C4-2B (cell line): ENCODE measurements around the gene BHLHE23.

ENCODE experiments used
- H3K27ac ChIP-seq: fragments of 450-650 bp; 2 replicates; pipeline ENCODE4 v1.5.1; 2017
- ZFX ChIP-seq: fragments of 450-650 bp; IDR thresholded peaks from 2 replicates; pipeline ENCODE4 v1.6.1; 2017
- TF ChIP-seq, protein P1 (sequence below): fragments of 450-650 bp; conservative IDR thresholded peaks from 2 replicates; pipeline ENCODE4 v1.5.1; 2017; ENCODE audit warnings: mild to moderate bottlenecking

Gene BHLHE23

DNA sequence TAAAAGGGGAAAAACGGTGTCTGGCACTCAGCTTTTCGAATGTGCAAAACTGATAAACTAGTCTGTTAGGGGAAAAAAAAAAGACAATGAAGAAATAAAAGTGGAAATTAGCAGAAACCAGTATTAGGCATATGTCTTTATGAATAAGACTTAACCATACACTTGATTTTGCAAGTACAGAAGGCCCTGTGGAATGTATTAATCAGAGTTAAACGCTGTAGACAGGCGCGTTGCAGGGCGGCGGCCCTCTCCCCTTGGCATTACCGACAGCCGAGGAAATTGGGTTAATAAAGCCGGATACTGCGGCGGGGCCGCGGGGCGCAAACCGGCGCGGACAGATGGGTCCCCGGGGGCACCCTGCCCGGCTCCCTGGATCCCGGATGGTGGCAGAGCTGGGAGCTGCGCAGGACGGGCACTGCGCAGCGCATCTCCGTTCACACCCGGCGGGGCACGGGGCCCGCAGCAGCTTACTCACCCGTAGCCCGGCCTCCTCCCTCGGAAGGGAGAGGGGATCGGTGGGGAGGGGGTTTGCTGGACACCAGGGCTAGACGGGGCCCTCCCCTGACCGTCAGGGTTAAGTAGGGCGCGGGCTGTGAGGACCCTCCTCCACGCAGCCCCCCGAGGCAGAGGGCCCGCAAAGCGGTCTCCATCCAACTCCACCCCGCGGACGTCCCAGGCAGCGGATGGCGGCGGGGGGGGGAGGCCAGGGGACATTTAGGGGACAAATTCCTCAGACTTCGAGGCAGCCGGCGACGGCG is 2.0 kb downstream of the BHLHE23 start:
- TF ChIP-seq, protein P1, sequence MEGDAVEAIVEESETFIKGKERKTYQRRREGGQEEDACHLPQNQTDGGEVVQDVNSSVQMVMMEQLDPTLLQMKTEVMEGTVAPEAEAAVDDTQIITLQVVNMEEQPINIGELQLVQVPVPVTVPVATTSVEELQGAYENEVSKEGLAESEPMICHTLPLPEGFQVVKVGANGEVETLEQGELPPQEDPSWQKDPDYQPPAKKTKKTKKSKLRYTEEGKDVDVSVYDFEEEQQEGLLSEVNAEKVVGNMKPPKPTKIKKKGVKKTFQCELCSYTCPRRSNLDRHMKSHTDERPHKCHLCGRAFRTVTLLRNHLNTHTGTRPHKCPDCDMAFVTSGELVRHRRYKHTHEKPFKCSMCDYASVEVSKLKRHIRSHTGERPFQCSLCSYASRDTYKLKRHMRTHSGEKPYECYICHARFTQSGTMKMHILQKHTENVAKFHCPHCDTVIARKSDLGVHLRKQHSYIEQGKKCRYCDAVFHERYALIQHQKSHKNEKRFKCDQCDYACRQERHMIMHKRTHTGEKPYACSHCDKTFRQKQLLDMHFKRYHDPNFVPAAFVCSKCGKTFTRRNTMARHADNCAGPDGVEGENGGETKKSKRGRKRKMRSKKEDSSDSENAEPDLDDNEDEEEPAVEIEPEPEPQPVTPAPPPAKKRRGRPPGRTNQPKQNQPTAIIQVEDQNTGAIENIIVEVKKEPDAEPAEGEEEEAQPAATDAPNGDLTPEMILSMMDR, result no peak
- no peak for TF ChIP-seq ZFX
- H3K27ac ChIP-seq, result no peak overlapping the region

DNA sequence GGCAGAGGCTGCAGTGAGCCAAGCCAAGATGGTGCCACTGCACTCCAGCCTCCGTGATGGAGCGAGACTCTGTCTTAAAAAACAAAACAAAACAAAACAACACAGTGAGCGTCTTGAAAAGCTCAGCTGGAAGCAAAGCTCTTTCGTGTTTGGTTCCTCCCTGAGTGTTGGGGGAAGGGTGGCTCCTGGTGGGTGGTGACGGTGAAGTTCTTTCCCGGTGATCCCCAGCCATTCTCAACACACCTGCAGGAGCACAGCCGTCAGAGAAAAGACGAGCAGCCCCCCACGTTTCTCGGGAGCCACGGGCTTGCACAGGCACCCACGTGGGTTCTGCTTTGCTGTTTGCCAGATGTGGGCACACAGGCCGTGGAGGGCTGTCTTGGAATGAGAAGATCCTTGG is 3.2 kb downstream of the BHLHE23 start:
- TF ChIP-seq, protein P1, result no peak
- no peak for TF ChIP-seq ZFX
- H3K27ac ChIP-seq, result no peak overlapping the region

DNA sequence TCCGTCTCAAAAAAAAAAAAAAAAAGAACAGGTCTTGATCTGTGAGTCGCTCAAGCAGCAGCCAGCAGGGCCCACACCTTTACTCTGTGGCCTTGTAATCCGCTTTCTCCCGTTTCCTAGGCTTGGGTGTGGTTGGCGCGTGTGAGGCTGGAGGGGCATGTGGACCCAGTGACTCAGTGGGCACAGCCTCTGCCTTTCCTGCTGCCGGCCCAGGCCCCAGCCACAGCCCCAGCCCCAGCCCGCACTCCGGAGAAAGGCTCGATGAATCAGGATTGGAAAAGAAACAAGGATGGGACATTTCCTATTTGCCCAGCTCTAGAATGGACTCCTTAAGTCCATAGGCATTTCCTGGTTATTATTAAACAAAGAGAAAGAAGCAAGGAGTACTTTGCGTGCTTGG is 4.3 kb downstream of the BHLHE23 start:
- TF ChIP-seq, protein P1, result no peak
- no peak for TF ChIP-seq ZFX

DNA sequence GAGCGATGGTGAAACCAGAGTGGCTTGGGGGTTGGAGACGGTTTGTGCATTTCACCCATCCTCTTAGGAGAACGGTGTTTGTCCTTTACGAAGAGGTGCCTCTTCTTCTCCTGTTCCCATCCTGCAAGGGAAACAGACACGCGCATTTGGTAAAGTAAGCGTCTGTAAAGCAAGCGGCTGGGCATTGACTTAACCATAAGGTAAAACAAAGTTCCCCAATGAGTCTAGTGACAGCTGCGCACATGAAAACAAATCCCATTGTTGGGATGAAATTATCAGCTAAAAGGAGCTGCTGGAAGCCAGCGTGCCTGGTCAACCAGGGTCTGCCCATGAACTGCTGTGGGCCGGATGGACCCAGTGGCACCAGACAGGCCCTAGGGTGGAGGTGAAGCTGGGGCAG is 5.8 kb downstream of the BHLHE23 start:
- H3K27ac ChIP-seq, result no peak overlapping the region
- TF ChIP-seq, protein P1, result no peak
- TF ChIP-seq ZFX, result no peak

More for the DNA sequence above, 4.3 kb downstream of the BHLHE23 start:
- H3K27ac ChIP-seq, result no peak overlapping the region

DNA sequence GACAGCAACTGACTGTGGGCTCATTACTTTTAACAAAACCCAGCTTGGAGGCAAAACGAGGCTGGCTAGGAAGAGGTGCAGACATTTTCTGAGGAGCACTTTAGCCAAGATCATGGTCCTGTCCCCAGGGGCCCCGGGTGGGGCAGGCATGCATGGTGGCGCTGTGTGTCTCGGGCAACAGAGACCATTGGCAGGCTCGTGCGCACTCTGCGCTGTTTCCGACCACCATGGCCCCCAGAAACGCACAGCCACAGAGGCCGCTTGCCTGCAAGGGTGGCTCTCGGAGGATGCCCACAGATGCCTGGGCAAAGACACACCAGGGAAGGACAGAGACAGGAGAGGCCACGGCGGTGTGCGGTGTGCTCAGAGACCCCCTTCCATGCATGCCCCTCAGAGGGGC is 6.7 kb downstream of the BHLHE23 start:
- no peak overlapping the region for H3K27ac ChIP-seq
- TF ChIP-seq, protein P1, result no peak
- TF ChIP-seq ZFX, result no peak

DNA sequence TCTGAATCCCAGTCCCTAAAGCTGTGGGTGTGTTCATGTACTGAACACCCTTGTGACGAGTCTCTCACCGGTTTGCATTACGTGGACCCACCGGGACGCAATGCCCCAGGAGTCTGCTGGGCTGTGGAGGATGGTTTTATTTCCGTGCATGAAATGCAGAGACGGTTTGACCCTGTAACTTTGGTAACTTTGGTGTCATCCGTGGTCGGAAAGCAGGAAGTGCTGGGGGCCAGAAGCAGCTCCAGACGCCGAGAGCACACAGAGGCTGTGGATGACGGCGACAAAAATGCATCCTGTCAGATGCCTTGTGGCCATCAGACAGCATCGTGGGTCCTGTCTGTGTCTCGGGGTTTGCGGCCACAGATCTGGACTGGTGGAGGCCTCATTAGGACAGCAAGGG is 7.2 kb downstream of the BHLHE23 start:
- no peak overlapping the region for H3K27ac ChIP-seq
- TF ChIP-seq, protein P1, result no peak
- no peak for TF ChIP-seq ZFX

DNA sequence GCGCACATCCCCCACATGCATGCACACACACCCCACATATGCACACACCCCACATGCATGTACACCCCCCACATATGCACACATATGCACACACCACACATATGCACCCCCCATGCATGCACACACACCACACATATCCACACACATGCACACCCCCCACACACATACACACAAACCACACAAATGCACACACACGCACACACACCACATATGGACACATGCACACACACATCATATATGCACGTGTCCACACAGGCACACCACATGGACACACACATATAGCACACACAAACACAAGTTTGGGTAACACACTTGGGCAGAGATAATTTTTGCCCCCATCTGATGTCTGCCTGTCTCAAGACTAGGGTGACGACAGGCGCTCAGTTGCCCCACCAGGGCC is 8.3 kb downstream of the BHLHE23 start:
- TF ChIP-seq, protein P1, result no peak
- TF ChIP-seq ZFX, result no peak
- no peak overlapping the region for H3K27ac ChIP-seq
